Gastrocnemius medialis (tissue), 4 donors: Measurements from ENCODE around the gene RAB5IF.

ENCODE experiments used
- CTCF ChIP-seq, 5 experiments: fragments of 450-650 bp in 3 of 5; fragments of 200-600 bp in 2 of 5; sonication (generic) in 2 of 5; IDR thresholded peaks in 4 of 5; conservative IDR thresholded peaks in 1 of 5; 1 replicate in 4 of 5; 2 replicates in 1 of 5; pipeline ENCODE4 v1.5.1; 2016 to 2019; ENCODE audit warnings: antibody characterized with exemption in 5 of 5, mild to moderate bottlenecking in 3 of 5, moderate library complexity in 3 of 5
- POLR2A ChIP-seq, 2 donors: fragments of 450-650 bp; IDR thresholded peaks; one replicate each; pipeline ENCODE4 v1.6.1; 2017; ENCODE audit warnings: antibody characterized with exemption in 2 of 2, mild to moderate bottlenecking in 2 of 2, moderate library complexity in 2 of 2

DNA sequence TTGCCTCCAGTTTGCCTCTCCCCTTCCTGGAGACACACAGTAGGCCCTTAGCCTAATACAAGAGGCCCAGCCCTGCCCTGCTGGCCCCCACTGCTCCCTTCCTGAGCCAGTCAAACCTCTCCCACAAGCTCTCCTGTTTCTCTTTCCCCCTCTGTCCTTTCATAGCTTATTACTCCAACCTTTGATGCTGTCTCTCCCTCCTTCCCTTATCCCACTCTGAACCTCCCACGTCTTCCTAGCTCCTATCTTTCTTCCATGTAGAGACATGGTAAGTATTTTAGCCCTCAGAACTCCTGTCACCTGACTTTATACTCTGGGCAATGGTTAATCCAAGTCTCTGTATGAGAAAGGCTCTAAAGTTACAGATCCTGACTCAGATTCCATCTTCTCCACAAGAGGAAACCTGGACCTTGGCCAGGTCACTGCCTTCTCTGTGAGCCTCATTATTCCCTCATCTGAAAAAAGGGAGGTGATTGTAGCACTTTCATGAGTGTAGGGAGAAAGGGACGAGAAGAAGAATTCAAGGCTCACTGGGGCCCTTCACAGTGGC, 25.5 kb upstream of the RAB5IF start:
- no peak for TF ChIP-seq CTCF (IDR thresholded peaks at IDR 0.05 in 4 of 5, conservative IDR thresholded peaks at IDR 0.05 in 1 of 5)
- TF ChIP-seq POLR2A (IDR thresholded peaks at IDR 0.05), result no peak
